NCI-H1694 treated with DMSO at 0.1 percent for 48 hours (cell line): Measurements from ENCODE around the gene ZNF701.
"Not testable (repeated sequence)": the region's sequence is repeated elsewhere in the genome, so short reads cannot be mapped to it uniquely, and the experiment has no call there.

Experiments
- DNase-seq: peaks from one replicate; lab custom pipeline; 2025; lab: John Stamatoyannopoulos, UW

The ZNF701 gene

DNA sequence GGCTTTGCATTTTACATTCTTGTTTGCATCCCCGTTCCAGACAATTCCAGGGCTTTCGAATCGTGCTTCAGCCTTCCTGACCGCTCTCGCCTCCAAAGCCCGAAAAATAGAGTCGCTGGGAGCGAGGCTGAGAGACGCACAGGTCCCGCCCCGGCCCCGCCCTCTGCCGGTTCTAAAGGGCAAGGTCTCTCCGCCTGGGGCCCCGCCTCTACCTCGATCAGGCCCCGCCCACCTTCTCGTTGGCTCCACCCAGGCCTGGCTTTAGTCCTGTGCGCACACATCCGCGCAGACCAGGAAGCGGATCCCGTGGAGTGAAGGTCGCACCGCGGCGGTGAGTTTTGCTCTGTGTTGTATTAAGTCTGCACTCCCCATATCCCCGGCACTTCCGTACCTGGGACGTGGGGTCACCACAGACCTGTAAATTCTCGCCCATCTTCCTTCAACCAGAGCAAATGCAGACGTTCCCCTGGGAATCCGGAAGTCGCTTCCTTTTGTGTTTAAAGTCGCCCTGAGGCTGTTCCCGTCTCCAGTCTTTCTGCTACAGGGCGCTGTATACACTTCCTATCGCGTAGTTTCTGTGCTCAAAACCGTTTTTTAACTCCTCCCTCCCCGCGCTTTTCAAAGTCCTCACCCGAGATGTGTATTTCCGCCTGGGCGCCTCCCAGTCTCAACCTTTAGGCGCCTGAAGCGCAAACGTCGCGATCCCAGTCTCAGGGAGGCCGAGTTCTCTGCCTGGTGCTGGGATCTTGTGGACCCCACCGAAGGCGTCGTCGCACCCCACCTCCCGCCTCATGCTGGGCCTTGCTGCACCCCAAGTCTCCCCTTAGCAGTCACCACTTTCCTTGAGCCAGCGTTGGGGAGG, at the start of gene ZNF701:
ZNF701 (plus strand) TSS at position 288 of the 862 bp plus-strand sequence. CDS start 3,861 bp downstream, outside the sequence.
- no peak for DNase-seq

DNA sequence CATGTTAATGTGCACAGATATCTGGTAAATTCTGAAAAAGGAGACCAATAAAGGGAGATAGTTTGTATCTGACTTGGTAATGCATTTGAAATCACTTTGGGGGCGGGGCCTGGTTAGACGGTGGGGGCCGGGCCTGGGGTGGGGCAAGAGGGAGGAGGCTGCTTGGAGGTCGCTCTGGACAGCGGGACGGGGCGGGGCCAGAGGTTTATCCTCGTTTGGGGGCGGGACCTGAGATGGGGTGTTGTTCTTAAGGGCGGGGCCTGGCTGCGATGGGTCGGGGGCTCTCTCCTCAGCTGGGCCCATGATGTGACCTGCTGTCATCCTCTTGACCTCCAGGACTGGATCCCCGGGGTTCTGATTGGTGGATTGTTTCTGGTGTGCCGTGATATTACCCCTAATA, 47.5 kb upstream of the ZNF701 start:
- DNase-seq: no peak

- DNase-seq: no peak
Observed at GRCh38 chr19:52524086-52524485, 46.0 kb upstream of the ZNF701 start.

- no peak for DNase-seq
Observed at GRCh38 chr19:52527134-52527955, 42.7 kb upstream of the ZNF701 start, which contains the start of gene ZNF808. Gene ZNF808 (plus strand): TSS chr19:52527668. CDS start chr19:52543285, 15,617 bp downstream.

DNA sequence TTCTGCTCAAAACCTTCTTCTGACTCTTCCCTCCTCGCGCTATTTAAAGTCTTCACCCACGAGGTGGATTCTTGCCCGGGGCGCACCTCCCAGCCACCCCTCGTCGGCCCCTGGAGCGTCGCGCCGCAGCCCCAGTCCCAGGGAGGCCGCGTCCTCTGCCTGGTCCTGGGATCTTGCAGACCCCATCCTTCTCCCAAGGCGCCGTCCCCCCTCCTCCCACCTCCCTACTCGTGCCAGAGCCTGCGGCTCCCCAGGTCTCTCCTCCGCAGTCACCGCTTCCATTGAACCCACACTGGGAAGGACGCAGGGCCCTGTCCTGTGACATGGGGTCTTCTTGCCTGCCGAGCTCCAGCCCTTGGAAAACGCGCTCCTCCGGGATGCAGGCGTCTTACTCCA, 42.1 kb upstream of the ZNF701 start:
- DNase-seq: no peak

DNA sequence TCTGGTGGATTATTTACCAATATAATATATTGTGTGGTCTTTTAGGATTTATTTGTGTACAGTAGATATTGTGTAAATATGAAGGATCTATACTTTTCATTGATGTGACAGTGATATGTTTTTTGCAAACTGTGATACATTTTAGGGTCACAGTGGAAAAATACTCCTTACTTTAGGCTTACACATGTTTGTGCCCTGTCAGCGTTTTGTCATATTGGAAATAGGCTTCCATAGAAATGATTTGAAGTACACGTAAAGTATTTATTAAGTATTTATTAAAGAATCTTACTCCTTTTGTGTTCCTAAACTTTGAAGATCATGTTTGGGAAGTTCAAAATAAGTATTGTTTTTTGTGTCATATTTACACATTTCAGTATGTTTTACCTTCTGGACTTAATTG, 37.6 kb upstream of the ZNF701 start:
- DNase-seq: no peak

- DNase-seq: no peak
Observed at GRCh38 chr19:52533901-52534300, 36.2 kb upstream of the ZNF701 start.

- DNase-seq: not testable (repeated sequence)
Observed at GRCh38 chr19:52535385-52535770, 34.7 kb upstream of the ZNF701 start.

DNA sequence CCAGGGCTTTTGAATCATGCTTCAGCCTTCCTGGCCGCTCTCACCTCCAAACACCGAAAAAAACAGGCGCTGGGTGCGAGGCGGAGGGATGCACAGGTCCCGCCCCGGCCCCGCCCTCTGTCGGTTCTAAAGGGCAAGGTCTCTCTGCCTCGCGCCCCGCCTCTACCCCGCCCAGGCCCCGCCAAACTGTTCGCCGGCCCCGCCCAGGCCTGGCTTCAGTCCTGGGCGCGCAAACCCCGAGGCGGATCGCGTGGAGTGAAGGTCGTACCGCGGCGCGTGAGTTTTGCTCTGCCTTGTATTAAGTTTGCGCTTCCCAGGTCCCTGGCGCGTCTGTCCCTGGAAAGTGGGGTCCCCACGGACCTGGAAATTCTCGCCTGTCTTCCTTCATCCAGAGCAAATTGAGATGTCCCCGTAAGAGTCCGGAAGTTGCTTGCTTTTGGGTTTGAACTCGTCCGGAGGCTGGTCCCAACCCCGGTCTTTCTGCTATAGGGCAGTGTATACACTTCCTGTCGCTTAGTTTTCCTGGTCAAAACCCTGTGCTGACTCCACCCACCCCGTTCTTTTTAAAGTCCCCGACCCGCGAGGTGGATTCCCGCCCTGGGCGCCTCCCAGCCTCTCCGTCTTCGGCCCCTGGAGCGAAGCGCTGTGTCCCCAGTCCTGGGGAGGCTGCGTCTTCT, 34.2 kb upstream of the ZNF701 start:
- no peak for DNase-seq

DNA sequence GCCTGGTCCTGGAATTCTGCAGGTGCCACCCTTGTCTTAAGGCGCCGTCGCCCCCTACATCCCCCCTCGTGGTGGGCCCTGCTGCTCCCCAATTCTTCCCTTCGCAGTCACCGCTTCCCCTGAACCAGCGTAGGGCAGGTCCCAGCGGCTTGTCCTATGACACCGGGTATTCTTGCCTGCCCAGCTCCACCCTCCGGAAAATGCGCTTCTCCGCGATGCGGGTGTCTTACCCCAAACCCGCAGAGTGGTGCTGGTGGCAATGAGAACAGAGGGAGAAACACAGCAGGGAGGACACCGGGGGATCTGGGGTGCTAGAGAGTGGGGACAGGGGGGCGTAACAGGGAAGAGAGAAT, 33.7 kb upstream of the ZNF701 start:
- no peak for DNase-seq

DNA sequence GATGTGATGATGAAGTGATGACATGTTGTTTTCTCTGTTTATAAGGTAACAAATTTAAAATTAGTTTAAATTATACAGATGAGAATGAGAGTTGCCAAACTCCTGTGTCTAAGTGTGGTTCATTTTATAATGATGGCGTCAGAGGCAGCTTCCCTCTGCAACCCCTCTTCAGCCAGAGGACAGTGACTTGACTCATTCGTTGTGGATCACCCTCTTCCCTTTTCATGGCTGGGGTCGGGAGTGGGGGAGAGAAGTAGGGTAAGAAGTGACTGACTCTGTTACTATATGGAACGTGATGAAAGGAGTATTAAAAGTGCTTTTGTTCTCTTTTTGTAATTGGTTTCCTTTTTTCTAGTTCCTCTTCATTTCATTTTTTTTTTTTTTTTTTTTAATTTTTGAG, 31.3 kb upstream of the ZNF701 start:
- not testable (repeated sequence) for DNase-seq

DNA sequence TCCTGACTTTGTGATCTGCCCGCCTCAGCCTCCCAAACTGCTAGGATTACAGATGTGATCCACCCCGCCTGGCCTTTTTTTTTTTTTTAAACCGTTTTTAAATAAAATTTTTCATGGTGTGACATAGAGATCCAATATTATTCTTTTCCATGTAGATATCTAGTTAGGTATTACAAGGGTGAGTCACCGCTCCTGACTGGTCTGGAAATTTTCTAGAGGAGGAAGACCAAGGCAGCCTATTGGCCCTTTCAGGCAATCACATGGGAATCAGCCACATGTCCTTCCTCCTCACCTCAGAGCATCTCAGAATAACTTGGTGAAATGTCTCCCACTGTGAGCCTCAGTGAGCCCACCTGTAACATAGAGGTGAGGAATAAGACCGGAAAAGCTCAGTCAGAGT, 28.9 kb upstream of the ZNF701 start:
- DNase-seq: not testable (repeated sequence)

DNA sequence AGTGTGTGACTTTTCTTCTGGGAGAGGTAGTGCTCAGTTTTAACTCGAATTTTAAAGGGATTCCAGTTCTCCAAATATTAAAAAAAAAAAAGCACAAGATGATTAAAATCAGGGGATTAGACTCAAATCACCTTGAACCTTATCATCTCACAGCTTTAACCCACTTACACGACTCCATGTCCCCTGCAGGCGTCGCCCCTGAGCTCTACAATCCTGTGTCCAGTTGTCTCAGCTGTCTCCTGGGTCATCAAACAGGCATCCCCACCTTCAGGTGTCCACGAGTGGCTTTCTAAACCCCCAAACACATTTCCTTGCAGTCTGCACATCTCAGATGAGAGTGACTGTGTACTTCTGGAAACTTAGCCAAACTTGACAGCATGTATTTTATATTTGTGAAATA, 28.5 kb upstream of the ZNF701 start:
- DNase-seq: no peak

- DNase-seq: not testable (repeated sequence)
Observed at GRCh38 chr19:52542541-52542940, 27.5 kb upstream of the ZNF701 start.

DNA sequence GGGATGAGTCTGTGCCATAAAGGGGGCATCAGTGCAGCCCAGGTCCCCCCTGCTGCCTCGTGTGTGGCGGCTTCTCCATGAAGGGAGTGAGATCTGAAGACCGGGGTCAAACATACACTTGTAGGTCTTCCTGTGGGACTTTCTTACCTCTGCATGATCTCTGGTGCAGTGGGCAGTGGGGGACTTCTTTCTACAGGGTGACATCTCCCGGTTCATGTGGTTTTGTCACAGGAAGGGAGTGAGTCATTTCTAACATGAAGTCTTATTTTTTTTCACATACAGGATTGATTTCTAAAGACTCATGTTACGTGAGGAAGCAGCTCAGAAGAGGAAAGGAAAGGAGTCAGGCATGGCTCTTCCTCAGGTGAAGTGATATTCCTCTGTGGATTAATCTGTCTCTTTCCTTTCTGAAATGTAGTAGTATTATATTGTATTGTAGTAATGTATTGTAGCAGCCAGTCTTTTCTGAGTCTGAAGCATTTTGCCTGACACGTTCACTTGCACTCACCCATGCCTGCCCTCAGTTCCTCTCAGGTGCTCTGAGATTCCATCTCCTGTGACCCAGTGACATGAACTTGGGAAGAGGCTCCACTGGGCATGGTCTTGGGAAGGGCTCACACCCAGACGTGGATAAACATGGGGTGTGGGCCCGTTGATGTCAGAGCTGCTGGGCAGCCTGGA, 27.0 kb upstream of the ZNF701 start:
- no peak for DNase-seq

GRCh38 chr19:52554216-52554971, 15.7 kb upstream of the ZNF701 start:
- DNase-seq: no peak

GRCh38 chr19:52557231-52557995, 12.7 kb upstream of the ZNF701 start:
- no peak for DNase-seq

DNA sequence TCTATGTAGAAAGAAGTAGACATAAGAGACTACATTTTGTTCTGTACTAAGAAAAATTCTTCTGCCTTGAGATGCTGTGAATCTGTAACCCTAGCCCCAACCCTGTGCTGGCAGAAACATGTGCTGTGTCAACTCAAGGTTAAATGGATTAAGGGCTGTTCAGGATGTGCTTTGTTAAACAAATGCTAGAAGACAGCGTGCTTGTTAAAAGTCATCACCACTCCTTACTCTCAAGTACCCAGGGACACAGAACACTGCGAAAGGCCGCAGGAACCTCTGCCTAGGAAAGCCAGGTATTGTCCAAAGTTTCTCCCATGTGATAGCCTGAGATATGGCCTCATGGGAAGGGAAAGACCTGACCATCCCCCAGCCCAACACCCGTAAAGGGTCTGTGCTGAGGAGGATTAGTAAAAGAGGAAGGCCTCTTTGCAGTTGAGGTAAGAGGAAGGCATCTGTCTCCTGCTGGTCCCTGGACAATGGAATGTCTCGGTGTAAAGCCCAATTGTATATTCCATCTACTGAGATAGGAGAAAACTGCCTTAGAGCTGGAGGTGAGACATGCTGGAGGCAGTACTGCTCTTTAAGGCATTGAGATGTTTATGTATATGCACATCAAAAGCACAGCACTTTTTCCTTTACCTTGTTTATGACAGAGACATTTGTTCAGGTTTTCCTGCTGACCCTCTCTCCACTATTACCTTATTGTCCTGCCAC, 11.2 kb upstream of the ZNF701 start:
- not testable (repeated sequence) for DNase-seq

- not testable (repeated sequence) for DNase-seq
Observed at GRCh38 chr19:52561611-52562010, 8.5 kb upstream of the ZNF701 start.

DNA sequence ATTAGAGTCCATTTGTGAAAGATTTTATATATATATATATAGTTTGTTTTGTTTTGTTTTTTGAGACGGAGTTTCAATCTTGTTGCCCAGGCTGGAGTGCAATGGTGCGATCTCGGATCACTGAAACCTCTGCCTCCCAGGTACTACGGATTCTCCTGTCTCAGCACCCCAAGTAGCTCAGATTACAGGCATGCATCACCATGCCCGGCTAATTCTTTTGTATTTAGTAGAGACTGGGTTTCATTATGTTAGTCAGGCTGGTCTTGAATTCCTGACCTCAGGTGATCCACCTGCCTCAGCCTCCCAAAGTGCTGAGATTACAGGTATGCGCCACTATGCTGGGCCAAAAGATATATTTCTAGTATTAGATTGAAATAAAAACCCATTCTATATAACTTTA, 4.0 kb upstream of the ZNF701 start:
- no peak for DNase-seq
